ENCODE data around the gene ATF7.

GRCh38 chr12:53462935-53463334 is 163.2 kb downstream of the ATF7 start:
- TF ChIP-seq CTCF (IDR thresholded peaks at IDR 0.05) (no peak), POLR2A (IDR thresholded peaks at IDR 0.05) (no peak), POLR2AphosphoS5 (IDR thresholded peaks at IDR 0.05) (no peak), EP300 (IDR thresholded peaks at IDR 0.05) (no peak)
